PC-3 (cell line): ENCODE results near the gene PHTF2. TPM values are rescaled to one million over a fixed set of nuclear protein-coding genes. Genes with fewer than 3 reads are reported as not detected.

ENCODE experiments used
- ATAC-seq: fragments of 200-7000 bp; cut with Tn5 transposase; 2 replicates; pipeline ENCODE4 v1.9.1; 2020; ENCODE audit warnings: mild to moderate bottlenecking, moderate library complexity
- BruUV-seq: library from RNA; stranded (reverse); fragments of 400-500 nt; replicated peaks from 2 replicates; lab custom pipeline; 2021; lab: Mats Ljungman, UMichigan
- CTCF ChIA-PET: fragments of 300-600 bp; sonication (Branson Sonifier 250); formaldehyde crosslinking; loops from one replicate; lab custom pipeline; 2022; ENCODE audit warnings: antibody characterized with exemption; lab: Charles Lee
- POLR2A ChIA-PET: fragments of 300-600 bp; sonication (Branson Sonifier 250); formaldehyde crosslinking; loops from one replicate; lab custom pipeline; 2022; ENCODE audit warnings: antibody characterized with exemption; ENCODE audit not compliant: unreplicated experiment; lab: Charles Lee
- DNase-seq: peaks from one replicate; pipeline ENCODE4 v3.0.0-alpha.2; 2015
- H2AFZ ChIP-seq: fragments of 300-600 bp; sonication (generic); 2 replicates; pipeline ENCODE4 v1.6.0; 2016; ENCODE audit warnings: antibody characterized with exemption, low read length
- H3F3A ChIP-seq: fragments of 300-600 bp; sonication (generic); one replicate; pipeline ENCODE4 v1.6.0; 2017; ENCODE audit warnings: antibody characterized with exemption, low read length, control low read depth, mild to moderate bottlenecking; ENCODE audit not compliant: unreplicated experiment
- H3K27ac ChIP-seq: fragments of 300-600 bp; sonication (generic); 2 replicates; pipeline ENCODE4 v1.5.1; 2016; ENCODE audit warnings: mild to moderate bottlenecking, low read length
- H3K27me3 ChIP-seq: fragments of 300-600 bp; sonication (generic); 2 replicates; pipeline ENCODE4 v1.6.1; 2016; ENCODE audit warnings: low read length, mixed read lengths
- H3K36me3 ChIP-seq: fragments of 300-600 bp; sonication (generic); 2 replicates; pipeline ENCODE4 v1.6.1; 2016; ENCODE audit warnings: low read depth, mixed run types, low read length, mixed read lengths
- H3K4me1 ChIP-seq: fragments of 300-600 bp; sonication (generic); 2 replicates; pipeline ENCODE4 v1.5.1; 2016; ENCODE audit warnings: low read length; ENCODE audit not compliant: insufficient read depth
- H3K4me2 ChIP-seq: fragments of 300-600 bp; sonication (generic); 2 replicates; pipeline ENCODE4 v1.6.0; 2016; ENCODE audit warnings: low read length
- H3K4me3 ChIP-seq: fragments of 300-600 bp; sonication (generic); 2 replicates; pipeline ENCODE4 v1.5.1; 2016; ENCODE audit warnings: mild to moderate bottlenecking, low read length, mixed read lengths
- H3K79me2 ChIP-seq: fragments of 300-600 bp; sonication (generic); 2 replicates; pipeline ENCODE4 v1.6.1; 2017; ENCODE audit warnings: low read length, mixed read lengths
- H3K9ac ChIP-seq: fragments of 300-600 bp; sonication (generic); 2 replicates; pipeline ENCODE4 v1.6.0; 2016; ENCODE audit warnings: mild to moderate bottlenecking, low read length
- H3K9me2 ChIP-seq: fragments of 300-600 bp; sonication (generic); replicated peaks from 2 replicates; pipeline ENCODE4 v1.6.1; 2016; ENCODE audit warnings: mixed run types, low read length, mixed read lengths
- H3K9me3 ChIP-seq: fragments of 300-600 bp; sonication (generic); 2 replicates; pipeline ENCODE4 v1.6.1; 2016; ENCODE audit warnings: low read length, mixed read lengths
- H4K20me1 ChIP-seq: fragments of 300-600 bp; sonication (generic); 2 replicates; pipeline ENCODE4 v1.6.1; 2016; ENCODE audit warnings: low read length, mixed read lengths
- CTCF ChIP-seq: fragments of 300-600 bp; sonication (generic); conservative IDR thresholded peaks from 2 replicates; pipeline ENCODE4 v1.5.1; 2017; ENCODE audit warnings: antibody characterized with exemption, low read depth, mild to moderate bottlenecking, low read length
- EZH2 ChIP-seq: fragments of 300-600 bp; sonication (generic); IDR thresholded peaks from one replicate; pipeline ENCODE4 v1.6.1; 2017; ENCODE audit warnings: antibody characterized with exemption, mild to moderate bottlenecking, low read length; ENCODE audit not compliant: unreplicated experiment
- EZH2phosphoT487 ChIP-seq: fragments of 300-600 bp; sonication (generic); IDR thresholded peaks from 2 replicates; pipeline ENCODE4 v1.6.1; 2018; ENCODE audit warnings: mild to moderate bottlenecking, antibody characterized with exemption, low read length, borderline replicate concordance
- intact Hi-C: fragments of 100-400 bp; cut with micrococcal nuclease; formaldehyde crosslinking; loops from 2 replicates; pipeline ENCODE4 v1.9.0; 2023
- total RNA-seq: library from RNA; depleted of rRNA; stranded (reverse); fragments of >200 nt; gene quantifications from 2 replicates; pipeline ENCODE4 v1.2.3, GENCODE V29; 2014

Gene PHTF2
- total RNA-seq, 1 experiment from 2014 or later, result 20.4 TPM

- CTCF ChIA-PET, result no interaction called here
- Histone ChIP-seq H3K9ac (no peak overlapping the region), H3K4me2 (no peak overlapping the region), H3K4me3 (no peak overlapping the region), H3K27me3 (no peaks in the 10 kb centered on the region), H3K9me3 (no peaks in the 10 kb centered on the region), H3K9me2 (no peaks in the 10 kb centered on the region), H3K4me1 (no peaks in the 10 kb centered on the region), H4K20me1 (no peaks in the 10 kb centered on the region), H3F3A (no peaks in the 10 kb centered on the region), H3K27ac (no peak overlapping the region), H3K79me2 (no peaks in the 10 kb centered on the region), H2AFZ (no peak overlapping the region), H3K36me3 (no peaks in the 10 kb centered on the region)
- ATAC-seq (no peak), DNase-seq (no peak)
- BruUV-seq, result no TSS peak
- POLR2A ChIA-PET, result no interaction called here
- TF ChIP-seq EZH2 (no peak), CTCF (no peak), EZH2phosphoT487 (no peak)
- intact Hi-C loops, result no loop called here
Observed at GRCh38 chr7:77881871-77882270, 83.3 kb downstream of the PHTF2 start.

- BruUV-seq, result no TSS peak
- no peak overlapping the region for H2AFZ ChIP-seq
- ATAC-seq (no peak), DNase-seq (no peak)
- H3K4me1 ChIP-seq, result peaks cover 6% of the 10 kb centered on the region; the same call in 1 of the 2 replicates
- no peaks in the 10 kb centered on the region for H3K27me3 ChIP-seq
- no peaks in the 10 kb centered on the region for H3K9me2 ChIP-seq
- POLR2A ChIA-PET, result no interaction called here
- H4K20me1 ChIP-seq, result no peaks in the 10 kb centered on the region
- H3F3A ChIP-seq, result no peaks in the 10 kb centered on the region
- no peaks in the 10 kb centered on the region for H3K36me3 ChIP-seq
- no peak overlapping the region for H3K27ac ChIP-seq
- no peak overlapping the region for H3K4me2 ChIP-seq
- intact Hi-C loops, result no loop called here
- H3K4me3 ChIP-seq, result no peak overlapping the region
- H3K9me3 ChIP-seq, result no peaks in the 10 kb centered on the region
- no peak for TF ChIP-seq EZH2
- TF ChIP-seq CTCF, result no peak
- no peak for TF ChIP-seq EZH2phosphoT487
- CTCF ChIA-PET, result no interaction called here
- H3K9ac ChIP-seq, result no peak overlapping the region
- no peaks in the 10 kb centered on the region for H3K79me2 ChIP-seq
Observed at GRCh38 chr7:77885155-77885554, 86.6 kb downstream of the PHTF2 start.

GRCh38 chr7:77887567-77887966, 89.0 kb downstream of the PHTF2 start:
- no TSS peak for BruUV-seq
- Histone ChIP-seq H3K36me3 (no peaks in the 10 kb centered on the region), H3K9ac (no peak overlapping the region), H2AFZ (no peak overlapping the region), H3K9me3 (no peaks in the 10 kb centered on the region), H3K27ac (no peak overlapping the region), H4K20me1 (no peaks in the 10 kb centered on the region), H3K4me1 (peaks cover 6% of the 10 kb centered on the region; the same call in 1 of the 2 replicates), H3F3A (no peaks in the 10 kb centered on the region), H3K4me3 (no peak overlapping the region), H3K4me2 (no peak overlapping the region), H3K79me2 (no peaks in the 10 kb centered on the region), H3K27me3 (no peaks in the 10 kb centered on the region), H3K9me2 (no peaks in the 10 kb centered on the region)
- ChIA-PET CTCF (no interaction called here), POLR2A (no interaction called here)
- no peak for TF ChIP-seq EZH2
- TF ChIP-seq CTCF, result no peak
- no peak for TF ChIP-seq EZH2phosphoT487
- peak; percentile 49 for DNase-seq
- ATAC-seq, result peak; percentile 45; the same call in 1 of the 2 replicates
- intact Hi-C loops, result no loop called here
